Measurements from ENCODE around the gene STX10. TPM values are rescaled to one million over a fixed set of nuclear protein-coding genes. Genes with fewer than 3 reads are reported as not detected.

STX10 gene
- total RNA-seq, 1 donor from 2014 or later = 36.5 TPM

DNA sequence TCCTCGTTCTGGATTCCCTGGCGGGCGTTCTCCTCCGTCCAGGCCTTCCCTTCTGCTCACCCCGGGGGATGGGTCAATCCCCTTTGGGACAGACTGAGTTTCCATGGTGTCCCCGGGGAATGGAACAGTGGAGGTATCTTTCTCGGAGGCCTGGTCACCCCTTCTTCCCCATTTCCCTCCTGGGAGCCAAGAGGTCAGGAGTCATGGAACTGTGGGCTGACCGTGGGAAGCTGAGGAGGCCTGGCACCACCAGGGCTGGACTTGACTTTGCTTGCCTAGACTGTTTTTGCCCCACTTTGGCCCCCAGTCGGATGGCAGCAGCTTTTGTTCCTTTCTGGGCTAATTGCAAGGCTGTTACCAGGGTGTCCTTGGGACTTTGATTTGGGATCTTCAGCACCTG is 30.1 kb downstream of the STX10 start:
- Histone ChIP-seq H3K79me2 (ENCODE audit: low read depth) (peaks cover 84% of the 10 kb centered on the region), H3K4me3 (no peak overlapping the region), H3K27ac (no peak overlapping the region), H3K9ac (no peak overlapping the region), H3K4me2 (peak overlapping the region; percentile 73), H2AFZ (replicated peaks) (no peak overlapping the region), H3K36me3 (no peaks in the 10 kb centered on the region), H3K4me1 (peaks cover 22% of the 10 kb centered on the region), H3K27me3 (no peaks in the 10 kb centered on the region), H3F3A (ENCODE audit: low read depth) (peaks cover 14% of the 10 kb centered on the region), H3K9me3 (ENCODE audit: low read depth) (no peaks in the 10 kb centered on the region), H4K20me1 (ENCODE audit: low read depth) (peaks cover 66% of the 10 kb centered on the region)
- Mint-ChIP-seq H3K27ac (no peak overlapping the region), H3K36me3 (peaks cover 12% of the 10 kb centered on the region), H3K4me1 (peaks cover 54% of the 10 kb centered on the region), H3K4me3 (peak overlapping the region; percentile 93), H3K27me3 (ENCODE audit: insufficient read depth, low read depth) (peaks cover 11% of the 10 kb centered on the region), H3K9me3 (no peaks in the 10 kb centered on the region)
- DNase-seq (ENCODE audit: low spot score) = no peak
- TF ChIP-seq EZH2 (IDR thresholded peaks at IDR 0.05) = no peak
- no peak for TF ChIP-seq EZH2phosphoT487 (IDR thresholded peaks at IDR 0.05)
- no peak for TF ChIP-seq CTCF (IDR thresholded peaks at IDR 0.05)

DNA sequence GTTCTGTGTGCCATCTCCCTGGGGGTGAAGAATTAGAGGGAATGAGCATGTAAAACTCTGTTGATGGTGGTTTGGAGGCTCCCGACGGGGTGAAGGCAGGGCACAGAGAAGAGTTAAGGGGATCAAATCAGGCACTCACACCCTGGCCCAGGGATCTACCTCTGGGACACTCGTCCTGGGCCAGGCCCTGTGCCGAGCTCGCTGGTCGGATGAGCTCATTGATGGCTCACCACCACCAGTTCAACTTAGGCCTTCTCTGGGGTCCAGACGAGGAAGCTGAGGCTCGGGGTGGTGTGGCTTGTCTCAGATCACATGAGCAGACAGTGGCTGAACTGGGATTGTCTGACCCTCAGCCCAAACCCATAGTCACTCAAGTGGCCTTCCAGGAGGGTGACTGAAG is 30.5 kb downstream of the STX10 start:
- Mint-ChIP-seq H3K4me3 (peak overlapping the region; percentile 93), H3K4me1 (peaks cover 54% of the 10 kb centered on the region), H3K27ac (peak overlapping the region; percentile 57), H3K9me3 (no peaks in the 10 kb centered on the region), H3K36me3 (peaks cover 12% of the 10 kb centered on the region), H3K27me3 (ENCODE audit: insufficient read depth, low read depth) (peaks cover 11% of the 10 kb centered on the region)
- no peaks in the 10 kb centered on the region for H3K9me3 ChIP-seq (ENCODE audit: low read depth)
- H3K4me3 ChIP-seq = peak overlapping the region; percentile 100
- H3K4me2 ChIP-seq = peak overlapping the region; percentile 73
- H3K79me2 ChIP-seq (ENCODE audit: low read depth) = peaks cover 84% of the 10 kb centered on the region
- H3K9ac ChIP-seq = no peak overlapping the region
- no peak for TF ChIP-seq EZH2 (IDR thresholded peaks at IDR 0.05)
- TF ChIP-seq CTCF (IDR thresholded peaks at IDR 0.05) = no peak
- TF ChIP-seq EZH2phosphoT487 (IDR thresholded peaks at IDR 0.05) = no peak
- no peaks in the 10 kb centered on the region for H3K36me3 ChIP-seq
- DNase-seq (ENCODE audit: low spot score) = no peak
- H3K27me3 ChIP-seq = no peaks in the 10 kb centered on the region
- H3K4me1 ChIP-seq = peaks cover 22% of the 10 kb centered on the region
- H3F3A ChIP-seq (ENCODE audit: low read depth) = peaks cover 14% of the 10 kb centered on the region
- H3K27ac ChIP-seq = no peak overlapping the region
- H4K20me1 ChIP-seq (ENCODE audit: low read depth) = peaks cover 62% of the 10 kb centered on the region
- H2AFZ ChIP-seq (replicated peaks) = no peak overlapping the region

DNA sequence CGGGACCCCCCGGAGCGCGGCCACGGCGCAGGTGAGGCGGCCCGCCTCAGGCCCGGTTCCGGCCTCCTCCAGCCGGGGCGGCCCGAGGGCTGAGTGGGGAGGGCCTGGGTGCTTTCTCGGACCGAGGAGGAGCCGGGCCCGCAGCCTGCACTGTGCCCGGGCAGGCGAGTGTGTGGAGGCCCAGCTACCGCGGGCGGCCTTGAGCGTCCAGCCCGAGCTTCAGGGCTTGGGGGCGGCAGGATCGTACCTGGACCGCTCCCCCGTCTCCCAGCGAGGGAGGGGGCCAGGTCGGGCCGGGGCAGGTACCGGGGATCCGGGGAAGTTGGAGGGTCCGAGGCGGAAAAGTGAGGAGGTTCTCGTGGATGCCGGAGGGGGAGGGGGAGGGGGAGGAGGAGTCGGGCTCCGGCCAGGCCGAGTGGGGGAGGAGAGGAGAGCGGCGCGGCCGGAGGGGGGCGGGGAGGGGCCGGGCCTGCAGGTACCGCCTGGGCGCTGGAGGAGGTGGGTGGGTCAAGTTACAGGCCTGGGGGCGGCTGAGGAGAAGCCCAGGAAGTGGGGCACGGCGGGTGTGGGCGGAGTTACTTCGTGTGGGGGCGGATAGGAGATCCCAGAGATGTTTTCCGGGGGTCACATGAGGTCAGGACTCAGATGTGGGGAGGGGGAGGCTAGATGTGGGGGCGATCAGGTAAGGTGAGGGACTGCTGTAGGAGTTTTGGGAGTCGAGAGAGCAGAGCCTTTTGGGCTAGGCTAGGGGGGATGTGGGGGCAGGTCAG is 31.6 kb downstream of the STX10 start:
- peak overlapping the region; percentile 89 for H3K27ac ChIP-seq
- TF ChIP-seq CTCF (IDR thresholded peaks at IDR 0.05) = no peak

More for the DNA sequence above, 31.6 kb downstream of the STX10 start:
- H3K79me2 ChIP-seq (ENCODE audit: low read depth) = peaks cover 78% of the 10 kb centered on the region
- H3K36me3 ChIP-seq = no peaks in the 10 kb centered on the region
- H3K4me1 Mint-ChIP-seq = peaks cover 52% of the 10 kb centered on the region
- H4K20me1 ChIP-seq (ENCODE audit: low read depth) = peaks cover 52% of the 10 kb centered on the region
- no peaks in the 10 kb centered on the region for H3K9me3 Mint-ChIP-seq
- peak overlapping the region; percentile 100 for H3K4me3 ChIP-seq
- peaks cover 12% of the 10 kb centered on the region for H3K36me3 Mint-ChIP-seq
- peaks cover 14% of the 10 kb centered on the region for H3F3A ChIP-seq (ENCODE audit: low read depth)
- H3K27ac Mint-ChIP-seq = no peak overlapping the region
- H3K27me3 ChIP-seq = no peaks in the 10 kb centered on the region
- peak overlapping the region; percentile 90 for H3K9ac ChIP-seq
- peak; percentile 93 for DNase-seq (ENCODE audit: low spot score)
- H3K27me3 Mint-ChIP-seq (ENCODE audit: insufficient read depth, low read depth) = peaks cover 11% of the 10 kb centered on the region
- H2AFZ ChIP-seq (replicated peaks) = no peak overlapping the region
- H3K4me2 ChIP-seq = peak overlapping the region; percentile 73
- H3K4me3 Mint-ChIP-seq = peak overlapping the region; percentile 93
- no peaks in the 10 kb centered on the region for H3K9me3 ChIP-seq (ENCODE audit: low read depth)
- H3K4me1 ChIP-seq = peaks cover 22% of the 10 kb centered on the region
